GM21825 (cell line): ENCODE measurements around the gene NSD1.

Experiments used
- ATAC-seq: cut with Tn5 transposase; IDR thresholded peaks from one replicate; pipeline ENCODE4 v1.9.1; 2021; ENCODE audit warnings: mild to moderate bottlenecking, moderate library complexity; ENCODE audit not compliant: unreplicated experiment

Gene NSD1

GRCh38 chr5:177269976-177270375 lies 136.4 kb downstream of the NSD1 start:
- no peak for ATAC-seq

- no peak for ATAC-seq
Measured at GRCh38 chr5:177270653-177271052, 137.1 kb downstream of the NSD1 start.

GRCh38 chr5:177271113-177271512 lies 137.5 kb downstream of the NSD1 start:
- ATAC-seq, result no peak

- ATAC-seq, result no peak
Measured at GRCh38 chr5:177275883-177276282, 142.3 kb downstream of the NSD1 start.

GRCh38 chr5:177276886-177277285 lies 143.3 kb downstream of the NSD1 start:
- ATAC-seq, result no peak

GRCh38 chr5:177288191-177288590 lies 154.6 kb downstream of the NSD1 start:
- ATAC-seq, result no peak

GRCh38 chr5:177290816-177291596 lies 157.4 kb downstream of the NSD1 start:
- no peak for ATAC-seq

- no peak for ATAC-seq
Measured at GRCh38 chr5:177291735-177292134, 158.2 kb downstream of the NSD1 start.

- ATAC-seq, result no peak
Measured at GRCh38 chr5:177293819-177294581, 160.4 kb downstream of the NSD1 start.

GRCh38 chr5:177294632-177295031 lies 161.1 kb downstream of the NSD1 start:
- no peak for ATAC-seq

- ATAC-seq, result no peak
Measured at GRCh38 chr5:177295924-177296323, 162.4 kb downstream of the NSD1 start.

GRCh38 chr5:177296581-177296980 lies 163.0 kb downstream of the NSD1 start:
- no peak for ATAC-seq

GRCh38 chr5:177297922-177298321 lies 164.3 kb downstream of the NSD1 start:
- ATAC-seq, result no peak

GRCh38 chr5:177299697-177300096 lies 166.1 kb downstream of the NSD1 start:
- ATAC-seq, result no peak

GRCh38 chr5:177300236-177300880 lies 166.8 kb downstream of the NSD1 start:
- peak; percentile 45 for ATAC-seq

GRCh38 chr5:177300951-177301350 lies 167.4 kb downstream of the NSD1 start:
- no peak for ATAC-seq

GRCh38 chr5:177301503-177302165 lies 168.1 kb downstream of the NSD1 start:
- no peak for ATAC-seq

- no peak for ATAC-seq
Measured at GRCh38 chr5:177302354-177303110, 169.0 kb downstream of the NSD1 start.

- ATAC-seq, result peak; percentile 49
Measured at GRCh38 chr5:177303121-177303924, 169.8 kb downstream of the NSD1 start, which contains the start of the genes PRELID1 and RAB24. Gene PRELID1, plus strand, starts transcription at chr5:177303799. Its CDS starts 187 bp downstream, at chr5:177303986. Gene RAB24, minus strand, starts transcription at chr5:177303719. Its CDS starts 431 bp downstream, at chr5:177303288.
